ENCODE measurements around the gene WIF1.

The WIF1 gene, protein sequence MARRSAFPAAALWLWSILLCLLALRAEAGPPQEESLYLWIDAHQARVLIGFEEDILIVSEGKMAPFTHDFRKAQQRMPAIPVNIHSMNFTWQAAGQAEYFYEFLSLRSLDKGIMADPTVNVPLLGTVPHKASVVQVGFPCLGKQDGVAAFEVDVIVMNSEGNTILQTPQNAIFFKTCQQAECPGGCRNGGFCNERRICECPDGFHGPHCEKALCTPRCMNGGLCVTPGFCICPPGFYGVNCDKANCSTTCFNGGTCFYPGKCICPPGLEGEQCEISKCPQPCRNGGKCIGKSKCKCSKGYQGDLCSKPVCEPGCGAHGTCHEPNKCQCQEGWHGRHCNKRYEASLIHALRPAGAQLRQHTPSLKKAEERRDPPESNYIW

DNA sequence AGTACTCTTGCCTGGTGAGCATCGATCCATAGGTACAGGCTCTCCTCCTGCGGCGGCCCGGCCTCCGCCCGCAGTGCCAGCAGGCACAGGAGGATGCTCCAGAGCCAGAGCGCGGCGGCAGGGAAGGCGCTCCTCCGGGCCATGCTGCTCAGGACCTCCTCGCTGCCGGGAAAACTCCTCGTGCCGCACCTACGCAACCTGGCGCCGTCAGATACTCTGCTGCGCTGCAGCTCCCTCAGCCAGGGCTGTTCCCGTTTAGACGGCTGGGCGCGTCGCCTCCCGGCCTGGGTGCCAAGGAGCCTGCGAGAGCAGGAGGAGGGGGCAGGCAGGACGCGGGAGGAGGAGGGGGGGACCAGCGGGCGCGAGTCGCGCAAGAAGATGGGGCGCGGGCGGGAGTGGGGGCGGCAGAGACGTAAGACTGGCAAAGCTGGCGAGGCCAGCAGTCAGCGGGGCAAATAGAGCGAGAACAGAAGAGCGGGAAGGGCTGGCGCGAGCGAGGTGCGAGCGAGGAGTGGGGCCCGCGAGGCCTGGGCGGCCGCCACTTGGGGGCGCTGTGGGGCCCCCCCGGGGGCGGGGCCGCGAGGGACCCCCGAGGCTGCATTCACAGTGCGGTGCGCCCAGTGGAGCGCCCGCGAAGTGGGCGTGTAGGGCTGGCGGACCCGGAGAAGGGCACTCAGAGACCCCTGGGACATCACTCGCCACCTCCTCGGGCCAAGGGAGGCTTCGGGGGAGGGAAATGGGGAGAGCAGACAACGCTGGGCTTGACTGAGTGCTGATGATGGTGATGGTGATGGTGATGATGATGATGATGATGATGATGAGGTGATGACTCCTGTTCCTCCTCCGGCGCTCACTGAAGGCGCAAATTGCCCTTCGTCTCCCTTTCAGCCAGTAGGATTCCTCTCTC is at the start of gene WIF1:
Gene WIF1, minus strand, starts transcription at position 257 of the 907 bp plus-strand sequence. Its CDS starts 114 bp downstream, at position 143.
- peak; percentile 47 for DNase-seq (ENCODE audit: low spot score)
- TF ChIP-seq, protein P1, sequence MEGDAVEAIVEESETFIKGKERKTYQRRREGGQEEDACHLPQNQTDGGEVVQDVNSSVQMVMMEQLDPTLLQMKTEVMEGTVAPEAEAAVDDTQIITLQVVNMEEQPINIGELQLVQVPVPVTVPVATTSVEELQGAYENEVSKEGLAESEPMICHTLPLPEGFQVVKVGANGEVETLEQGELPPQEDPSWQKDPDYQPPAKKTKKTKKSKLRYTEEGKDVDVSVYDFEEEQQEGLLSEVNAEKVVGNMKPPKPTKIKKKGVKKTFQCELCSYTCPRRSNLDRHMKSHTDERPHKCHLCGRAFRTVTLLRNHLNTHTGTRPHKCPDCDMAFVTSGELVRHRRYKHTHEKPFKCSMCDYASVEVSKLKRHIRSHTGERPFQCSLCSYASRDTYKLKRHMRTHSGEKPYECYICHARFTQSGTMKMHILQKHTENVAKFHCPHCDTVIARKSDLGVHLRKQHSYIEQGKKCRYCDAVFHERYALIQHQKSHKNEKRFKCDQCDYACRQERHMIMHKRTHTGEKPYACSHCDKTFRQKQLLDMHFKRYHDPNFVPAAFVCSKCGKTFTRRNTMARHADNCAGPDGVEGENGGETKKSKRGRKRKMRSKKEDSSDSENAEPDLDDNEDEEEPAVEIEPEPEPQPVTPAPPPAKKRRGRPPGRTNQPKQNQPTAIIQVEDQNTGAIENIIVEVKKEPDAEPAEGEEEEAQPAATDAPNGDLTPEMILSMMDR (IDR thresholded peaks at IDR 0.05; ENCODE audit: extremely low read depth, missing control alignments) = no peak

DNA sequence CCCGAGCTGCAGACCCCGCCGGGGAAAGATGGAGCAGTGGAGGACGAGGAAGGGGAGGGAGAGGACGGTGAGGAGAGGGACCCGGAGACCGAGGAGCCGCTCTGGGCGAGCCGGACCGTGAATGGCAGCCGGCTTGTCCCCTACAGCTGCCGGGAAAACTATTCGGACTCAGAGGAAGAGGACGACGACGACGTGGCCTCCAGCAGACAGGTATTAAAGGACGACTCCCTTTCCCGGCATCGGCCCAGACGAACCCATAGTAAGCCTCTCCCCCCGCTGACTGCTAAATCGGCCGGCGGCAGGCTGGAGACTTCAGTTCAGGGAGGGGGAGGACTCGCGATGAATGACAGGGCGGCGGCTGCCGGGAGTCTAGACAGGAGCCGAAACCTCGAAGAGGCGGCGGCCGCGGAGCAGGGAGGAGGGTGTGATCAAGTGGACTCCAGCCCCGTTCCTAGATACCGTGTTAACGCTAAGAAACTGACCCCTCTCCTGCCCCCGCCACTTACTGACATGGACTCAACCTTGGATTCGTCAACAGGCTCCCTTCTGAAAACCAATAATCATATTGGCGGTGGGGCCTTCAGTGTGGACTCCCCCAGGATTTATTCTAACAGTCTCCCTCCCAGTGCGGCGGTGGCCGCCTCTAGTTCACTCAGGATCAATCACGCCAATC is 49.2 kb upstream of the WIF1 start:
- DNase-seq (ENCODE audit: low spot score) = peak; percentile 82
- TF ChIP-seq, protein P1 (IDR thresholded peaks at IDR 0.05; ENCODE audit: extremely low read depth, missing control alignments) = no peak

DNA sequence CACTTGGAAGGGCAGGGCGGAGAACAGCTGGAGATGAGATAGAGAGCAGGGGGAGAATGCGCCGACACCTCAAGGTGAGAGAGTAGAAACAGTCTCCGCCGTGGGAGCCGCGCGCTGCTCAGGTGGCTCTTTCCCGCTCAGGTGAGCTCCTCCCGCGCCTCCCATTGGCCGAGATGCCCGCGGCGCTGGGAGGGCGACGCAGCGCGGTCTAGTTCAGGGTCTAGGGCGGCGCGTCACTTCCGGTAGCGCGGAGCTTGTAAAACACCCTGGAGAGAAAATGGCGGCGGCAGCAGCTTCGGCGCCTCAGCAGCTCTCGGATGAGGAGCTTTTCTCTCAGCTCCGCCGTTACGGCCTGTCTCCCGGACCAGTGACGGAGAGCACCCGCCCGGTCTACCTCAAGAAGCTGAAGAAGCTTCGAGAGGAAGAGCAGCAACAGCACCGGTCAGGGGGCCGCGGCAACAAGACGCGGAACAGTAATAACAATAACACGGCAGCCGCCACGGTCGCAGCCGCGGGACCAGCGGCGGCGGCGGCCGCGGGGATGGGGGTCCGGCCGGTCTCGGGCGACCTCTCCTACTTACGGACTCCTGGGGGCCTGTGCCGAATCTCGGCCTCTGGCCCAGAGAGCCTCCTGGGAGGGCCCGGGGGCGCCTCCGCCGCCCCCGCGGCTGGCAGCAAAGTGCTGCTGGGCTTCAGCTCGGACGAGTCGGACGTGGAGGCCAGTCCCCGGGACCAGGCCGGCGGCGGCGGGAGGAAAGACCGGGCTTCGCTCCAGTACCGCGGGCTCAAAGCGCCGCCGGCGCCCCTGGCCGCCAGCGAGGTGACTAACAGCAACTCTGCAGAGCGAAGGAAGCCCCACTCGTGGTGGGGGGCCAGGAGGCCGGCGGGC is 48.5 kb upstream of the WIF1 start, which contains the start of gene LEMD3:
Gene LEMD3, plus strand, starts transcription at position 264 of the 889 bp plus-strand sequence. Its CDS starts 14 bp downstream, at position 278.
- TF ChIP-seq, protein P1 (IDR thresholded peaks at IDR 0.05; ENCODE audit: extremely low read depth, missing control alignments) = no peak
- DNase-seq (ENCODE audit: low spot score) = peak; percentile 93

DNA sequence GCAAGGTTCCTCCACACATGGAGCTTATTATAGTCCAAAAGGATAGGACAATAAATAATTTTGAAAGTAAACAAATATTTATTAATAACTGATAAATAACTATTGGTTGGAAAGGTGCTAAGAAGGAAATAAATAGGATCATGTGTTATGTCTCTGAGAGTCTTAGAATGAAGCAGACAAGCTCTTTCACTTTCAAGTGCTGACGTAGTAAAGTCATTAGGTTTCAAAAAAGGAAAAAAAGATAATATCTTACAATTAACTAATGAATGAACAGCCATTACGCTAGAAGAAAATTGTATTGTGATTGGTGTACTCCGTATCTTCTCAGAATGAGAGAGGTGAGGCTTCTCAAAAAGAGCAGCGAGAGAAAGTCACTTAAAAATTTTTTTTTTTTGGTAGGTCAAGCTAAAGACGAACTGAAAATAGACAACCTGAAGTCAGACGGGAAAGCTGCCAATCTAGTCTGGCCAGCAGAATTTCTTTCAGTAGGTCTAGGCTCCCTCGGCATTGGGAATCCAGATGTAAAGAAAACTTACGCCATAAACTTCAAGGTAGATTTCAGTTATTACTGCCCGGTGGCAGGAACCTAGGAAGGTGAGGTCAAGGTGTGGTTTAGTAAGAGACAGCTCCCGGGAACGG is 47.7 kb upstream of the WIF1 start:
- TF ChIP-seq, protein P1 (IDR thresholded peaks at IDR 0.05; ENCODE audit: extremely low read depth, missing control alignments) = no peak
- peak; percentile 25 for DNase-seq (ENCODE audit: low spot score)

DNA sequence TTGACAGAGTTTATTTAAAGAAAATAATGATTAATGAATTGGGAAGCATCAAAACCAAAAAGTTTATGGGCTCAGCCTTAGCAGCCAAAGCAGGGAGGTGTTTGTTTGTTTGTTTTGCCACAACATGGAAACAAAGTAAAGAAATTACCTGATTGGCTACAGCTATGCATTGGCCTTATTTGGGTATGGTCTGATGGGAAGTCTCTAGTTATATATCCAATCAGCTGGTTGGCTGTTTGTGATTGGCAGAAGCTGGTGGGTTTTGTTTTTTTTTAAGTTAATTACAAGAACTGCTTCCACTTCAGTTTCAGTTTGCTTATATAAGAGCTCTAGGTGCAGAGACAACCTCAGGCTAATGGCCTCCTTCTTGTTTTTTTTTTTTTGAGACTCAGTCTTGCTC is 43.7 kb upstream of the WIF1 start:
- DNase-seq (ENCODE audit: low spot score) = no peak
- TF ChIP-seq, protein P1 (IDR thresholded peaks at IDR 0.05; ENCODE audit: extremely low read depth, missing control alignments) = no peak

DNA sequence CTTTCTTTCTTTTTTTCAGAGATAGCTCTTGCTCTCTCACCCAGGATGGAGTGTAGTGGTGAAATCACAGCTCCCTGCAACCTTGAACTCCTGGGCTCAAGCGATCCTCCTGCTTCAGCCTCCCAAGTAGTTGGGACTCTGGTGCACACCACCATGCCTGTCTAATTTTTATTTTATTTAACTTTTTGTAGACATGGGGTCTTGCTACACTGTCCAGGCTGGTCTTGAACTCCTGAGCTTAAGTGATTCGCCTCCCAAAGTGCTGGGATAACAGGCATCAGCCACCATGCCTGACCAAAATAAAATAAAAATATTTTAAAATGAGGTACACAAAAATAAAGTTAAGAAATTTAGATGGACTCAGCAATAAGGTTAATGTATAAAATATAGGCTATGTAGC is 43.1 kb upstream of the WIF1 start:
- TF ChIP-seq, protein P1 (IDR thresholded peaks at IDR 0.05; ENCODE audit: extremely low read depth, missing control alignments) = no peak

More for the DNA sequence above, 43.1 kb upstream of the WIF1 start:
- DNase-seq (ENCODE audit: low spot score) = no peak

Data from GM20000 (cell line).